NCI-H146 treated with DMSO at 0.1 percent for 48 hours (cell line): ENCODE data around the gene LIPI.
"Not testable (repeated sequence)": the region's sequence is repeated elsewhere in the genome, so short reads cannot be mapped to it uniquely, and the experiment has no call there.

ENCODE experiments used
- DNase-seq: peaks from one replicate; lab custom pipeline; 2025; ENCODE audit not compliant: unreplicated experiment; lab: John Stamatoyannopoulos, UW

The LIPI gene

GRCh38 chr21:14075346-14076142 lies 135.2 kb downstream of the LIPI start:
- no peak for DNase-seq

- no peak for DNase-seq
These were observed 136.6 kb downstream of the LIPI start for GRCh38 chr21:14074177-14074576.

GRCh38 chr21:14073615-14074014 lies 137.1 kb downstream of the LIPI start:
- DNase-seq = no peak

- DNase-seq = no peak
These were observed 137.8 kb downstream of the LIPI start for GRCh38 chr21:14072761-14073535.

GRCh38 chr21:14071902-14072734 lies 138.6 kb downstream of the LIPI start:
- no peak for DNase-seq

GRCh38 chr21:14070968-14071367 lies 139.8 kb downstream of the LIPI start:
- DNase-seq = no peak

GRCh38 chr21:14070049-14070893 lies 140.5 kb downstream of the LIPI start:
- DNase-seq = no peak

- DNase-seq = no peak
These were observed 146.5 kb downstream of the LIPI start for GRCh38 chr21:14064296-14064645.

GRCh38 chr21:14063620-14064295 lies 147.0 kb downstream of the LIPI start:
- DNase-seq = not testable (repeated sequence)

- not testable (repeated sequence) for DNase-seq
These were observed 148.1 kb downstream of the LIPI start for GRCh38 chr21:14062684-14063083.

- not testable (repeated sequence) for DNase-seq
These were observed 148.9 kb downstream of the LIPI start for GRCh38 chr21:14061820-14062219.

GRCh38 chr21:14058995-14059627 lies 151.6 kb downstream of the LIPI start:
- DNase-seq = not testable (repeated sequence)
